ENCODE data around the gene ABI3BP. TPM values are rescaled to one million over a fixed set of nuclear protein-coding genes. Genes with fewer than 3 reads are reported as not detected.
A peak's percentile ranks its signal among the peaks of the same experiment; 100 is the strongest.

The ABI3BP gene
- total RNA-seq, 1 experiment from 2014 or later = 3.1 TPM

GRCh38 chr3:101038393-101038792, 45.2 kb upstream of the ABI3BP start:
- H3K27ac Mint-ChIP-seq (ENCODE audit: low read depth, unreplicated experiment) = no peak overlapping the region
- ChIA-PET POLR2A (interaction anchor here (0.6 to 2.1 kb wide), 5 partner anchors 9 to 267 kb away, joined by 3 to 7 read pairs (median 3); no protein-coding TSS in a partner anchor), CTCF (no interaction called here)
- no peak for DNase-seq (ENCODE audit: unreplicated experiment)
- H3K4me3 Mint-ChIP-seq (ENCODE audit: unreplicated experiment) = no peak overlapping the region
- H3K9me3 Mint-ChIP-seq (ENCODE audit: unreplicated experiment) = no peaks in the 10 kb centered on the region
- TF ChIP-seq CTCF (IDR thresholded peaks at IDR 0.05; ENCODE audit: unreplicated experiment) = no peak
- H3K36me3 Mint-ChIP-seq (ENCODE audit: insufficient read depth, unreplicated experiment) = peaks cover 4% of the 10 kb centered on the region
- H3K27me3 Mint-ChIP-seq (ENCODE audit: insufficient read depth, unreplicated experiment) = no peaks in the 10 kb centered on the region
- intact Hi-C loops (cut with micrococcal nuclease) = loop anchor here (10.0 kb wide), 1 partner anchor 156 kb away; no protein-coding TSS in a partner anchor
- H3K4me1 Mint-ChIP-seq (ENCODE audit: insufficient read depth, unreplicated experiment) = peaks cover 53% of the 10 kb centered on the region
- BruUV-seq (replicated peaks) = no TSS peak

- TF ChIP-seq CTCF (IDR thresholded peaks at IDR 0.05; ENCODE audit: unreplicated experiment) = no peak
- BruUV-seq (replicated peaks) = no TSS peak
- no peak overlapping the region for H3K4me3 Mint-ChIP-seq (ENCODE audit: unreplicated experiment)
- peaks cover 6% of the 10 kb centered on the region for H3K36me3 Mint-ChIP-seq (ENCODE audit: insufficient read depth, unreplicated experiment)
- DNase-seq (ENCODE audit: unreplicated experiment) = no peak
- intact Hi-C loops (cut with micrococcal nuclease) = loop anchor here (10.0 kb wide), 1 partner anchor 157 kb away; no protein-coding TSS in a partner anchor
- H3K4me1 Mint-ChIP-seq (ENCODE audit: insufficient read depth, unreplicated experiment) = peaks cover 45% of the 10 kb centered on the region
- no peaks in the 10 kb centered on the region for H3K9me3 Mint-ChIP-seq (ENCODE audit: unreplicated experiment)
- POLR2A ChIA-PET = interaction anchor here (1.9 to 2.1 kb wide), 2 partner anchors 10 to 35 kb away, joined by 6 to 7 read pairs; no protein-coding TSS in a partner anchor
- H3K27ac Mint-ChIP-seq (ENCODE audit: low read depth, unreplicated experiment) = no peak overlapping the region
- CTCF ChIA-PET = interaction anchor here (0.5 to 0.6 kb wide), 3 partner anchors 143 to 247 kb away, joined by 3 to 4 read pairs (median 3); no protein-coding TSS in a partner anchor
- H3K27me3 Mint-ChIP-seq (ENCODE audit: insufficient read depth, unreplicated experiment) = no peaks in the 10 kb centered on the region
Measured at GRCh38 chr3:101037613-101038012, 44.4 kb upstream of the ABI3BP start.

GRCh38 chr3:101036676-101037075, 43.5 kb upstream of the ABI3BP start:
- intact Hi-C loops (cut with micrococcal nuclease) = loop anchor here (10.0 kb wide), 1 partner anchor 158 kb away; no protein-coding TSS in a partner anchor
- Mint-ChIP-seq H3K4me3 (ENCODE audit: unreplicated experiment) (no peak overlapping the region), H3K27ac (ENCODE audit: low read depth, unreplicated experiment) (peak overlapping the region; percentile 93), H3K9me3 (ENCODE audit: unreplicated experiment) (no peaks in the 10 kb centered on the region), H3K27me3 (ENCODE audit: insufficient read depth, unreplicated experiment) (no peaks in the 10 kb centered on the region), H3K36me3 (ENCODE audit: insufficient read depth, unreplicated experiment) (peaks cover 6% of the 10 kb centered on the region), H3K4me1 (ENCODE audit: insufficient read depth, unreplicated experiment) (peaks cover 40% of the 10 kb centered on the region)
- ChIA-PET CTCF (no interaction called here), POLR2A (interaction anchor here (0.6 to 1.9 kb wide), 2 partner anchors 11 to 90 kb away, joined by 3 to 7 read pairs; no protein-coding TSS in a partner anchor)
- TF ChIP-seq CTCF (IDR thresholded peaks at IDR 0.05; ENCODE audit: unreplicated experiment) = no peak
- DNase-seq (ENCODE audit: unreplicated experiment) = no peak
- TSS peak; percentile 85 for BruUV-seq (replicated peaks)

GRCh38 chr3:101036213-101036618, 43.0 kb upstream of the ABI3BP start:
- no TSS peak for BruUV-seq (replicated peaks)
- TF ChIP-seq CTCF (IDR thresholded peaks at IDR 0.05; ENCODE audit: unreplicated experiment) = no peak
- Mint-ChIP-seq H3K27ac (ENCODE audit: low read depth, unreplicated experiment) (peak overlapping the region; percentile 93), H3K4me3 (ENCODE audit: unreplicated experiment) (no peak overlapping the region), H3K4me1 (ENCODE audit: insufficient read depth, unreplicated experiment) (peaks cover 40% of the 10 kb centered on the region), H3K9me3 (ENCODE audit: unreplicated experiment) (no peaks in the 10 kb centered on the region), H3K27me3 (ENCODE audit: insufficient read depth, unreplicated experiment) (no peaks in the 10 kb centered on the region), H3K36me3 (ENCODE audit: insufficient read depth, unreplicated experiment) (peaks cover 6% of the 10 kb centered on the region)
- intact Hi-C loops (cut with micrococcal nuclease) = loop anchor here (10.0 kb wide), 1 partner anchor 159 kb away; no protein-coding TSS in a partner anchor
- POLR2A ChIA-PET = interaction anchor here (0.8 to 1.2 kb wide), 2 partner anchors 28 to 92 kb away, joined by 4 to 5 read pairs; no protein-coding TSS in a partner anchor
- DNase-seq (ENCODE audit: unreplicated experiment) = peak; percentile 88
- CTCF ChIA-PET = no interaction called here
